ENCODE data around the gene TRIM10. TPM values are rescaled to one million over a fixed set of nuclear protein-coding genes. Genes with fewer than 3 reads are reported as not detected.
"Not testable (repeated sequence)": the region's sequence is repeated elsewhere in the genome, so short reads cannot be mapped to it uniquely, and the experiment has no call there.

Gene TRIM10
- total RNA-seq, 4 donors from 2014 or later: 0.76 to 1.6 (median 1.1) TPM

DNA sequence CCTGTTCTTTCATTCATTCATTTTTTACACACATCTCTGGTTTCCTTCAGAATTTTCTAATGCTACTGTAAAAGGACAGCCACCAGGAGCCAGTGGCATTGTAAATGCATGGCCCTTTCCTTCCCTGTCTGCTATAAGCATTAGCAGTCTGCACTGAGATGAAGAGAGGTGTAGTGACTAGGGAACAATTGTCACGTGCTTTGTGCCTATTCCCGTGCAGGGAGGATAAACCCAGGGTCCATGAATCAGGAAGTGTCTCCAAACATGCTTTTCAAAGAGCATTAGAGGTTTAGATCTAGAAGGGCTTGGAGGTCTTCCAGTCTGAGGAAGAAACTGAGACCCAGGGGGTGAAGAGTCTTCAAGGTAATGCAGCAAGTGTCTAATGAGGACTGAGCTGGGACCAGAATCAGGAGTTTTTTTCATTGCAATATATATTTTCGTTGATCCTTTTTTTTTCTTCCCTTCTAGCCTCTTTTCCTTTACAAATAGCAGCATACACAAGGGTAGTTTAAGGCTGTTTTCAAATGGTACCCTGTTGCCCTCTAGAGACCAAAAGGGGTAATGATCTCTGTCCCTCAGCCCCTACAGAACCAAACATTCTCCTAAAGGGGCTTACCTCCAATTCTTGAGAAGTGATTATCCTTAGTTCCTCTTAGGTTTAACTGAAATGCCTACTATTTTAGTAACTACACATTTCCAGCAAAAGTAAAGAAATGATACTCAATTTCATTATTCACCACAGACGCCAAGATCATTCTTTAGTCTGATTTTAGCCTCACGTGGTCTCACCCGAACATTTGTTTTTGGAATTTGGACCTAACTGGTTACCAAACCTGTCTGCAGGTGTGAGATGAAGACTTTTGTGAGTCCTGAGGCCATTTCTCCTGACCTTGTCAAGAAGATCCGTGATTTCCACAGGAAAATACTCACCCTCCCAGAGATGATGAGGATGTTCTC is 8.9 kb upstream of the TRIM10 start:
- Histone ChIP-seq H3K27ac (no peak overlapping the region), H3K9me3 (no peaks in the 10 kb centered on the region), H3K4me1 (peaks cover 11% of the 10 kb centered on the region), H3K36me3 (no peaks in the 10 kb centered on the region), H3K4me3 (no peak overlapping the region), H3K27me3 (peaks cover 66% of the 10 kb centered on the region)
- TF ChIP-seq, protein P1, sequence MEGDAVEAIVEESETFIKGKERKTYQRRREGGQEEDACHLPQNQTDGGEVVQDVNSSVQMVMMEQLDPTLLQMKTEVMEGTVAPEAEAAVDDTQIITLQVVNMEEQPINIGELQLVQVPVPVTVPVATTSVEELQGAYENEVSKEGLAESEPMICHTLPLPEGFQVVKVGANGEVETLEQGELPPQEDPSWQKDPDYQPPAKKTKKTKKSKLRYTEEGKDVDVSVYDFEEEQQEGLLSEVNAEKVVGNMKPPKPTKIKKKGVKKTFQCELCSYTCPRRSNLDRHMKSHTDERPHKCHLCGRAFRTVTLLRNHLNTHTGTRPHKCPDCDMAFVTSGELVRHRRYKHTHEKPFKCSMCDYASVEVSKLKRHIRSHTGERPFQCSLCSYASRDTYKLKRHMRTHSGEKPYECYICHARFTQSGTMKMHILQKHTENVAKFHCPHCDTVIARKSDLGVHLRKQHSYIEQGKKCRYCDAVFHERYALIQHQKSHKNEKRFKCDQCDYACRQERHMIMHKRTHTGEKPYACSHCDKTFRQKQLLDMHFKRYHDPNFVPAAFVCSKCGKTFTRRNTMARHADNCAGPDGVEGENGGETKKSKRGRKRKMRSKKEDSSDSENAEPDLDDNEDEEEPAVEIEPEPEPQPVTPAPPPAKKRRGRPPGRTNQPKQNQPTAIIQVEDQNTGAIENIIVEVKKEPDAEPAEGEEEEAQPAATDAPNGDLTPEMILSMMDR (IDR thresholded peaks at IDR 0.05): peak; percentile 44 to 66
- no peak for TF ChIP-seq POLR2AphosphoS5 (IDR thresholded peaks at IDR 0.05)
- no peak for DNase-seq (ENCODE audit: low spot score in 2 of 2)
- WGBS: 21% methylated on average over 7 of the region's 7 CpGs

GRCh38 chr6:30168741-30169140 is 7.7 kb upstream of the TRIM10 start:
- TF ChIP-seq, protein P1 (IDR thresholded peaks at IDR 0.05): no peak
- TF ChIP-seq POLR2AphosphoS5 (IDR thresholded peaks at IDR 0.05): no peak
- TF ChIP-seq POLR2A (IDR thresholded peaks at IDR 0.05): no peak
- TF ChIP-seq EP300 (IDR thresholded peaks at IDR 0.05): no peak
- H3K4me3 ChIP-seq: no peak overlapping the region
- WGBS: 74% methylated on average over 1 of the region's 1 CpG
- H3K36me3 ChIP-seq: no peaks in the 10 kb centered on the region
- no peaks in the 10 kb centered on the region for H3K9me3 ChIP-seq
- DNase-seq (ENCODE audit: low spot score in 2 of 2): no peak
- H3K27ac ChIP-seq: no peak overlapping the region
- H3K4me1 ChIP-seq: peaks cover 11% of the 10 kb centered on the region
- peaks cover 61% of the 10 kb centered on the region for H3K27me3 ChIP-seq

- Histone ChIP-seq H3K27ac (no peak overlapping the region), H3K9me3 (no peaks in the 10 kb centered on the region), H3K4me1 (peaks cover 7% of the 10 kb centered on the region), H3K27me3 (peaks cover 46% of the 10 kb centered on the region), H3K36me3 (no peaks in the 10 kb centered on the region), H3K4me3 (no peak overlapping the region)
- TF ChIP-seq, protein P1 (IDR thresholded peaks at IDR 0.05): no peak
- TF ChIP-seq POLR2AphosphoS5 (IDR thresholded peaks at IDR 0.05): no peak
- no peak for TF ChIP-seq EP300 (IDR thresholded peaks at IDR 0.05)
- TF ChIP-seq POLR2A (IDR thresholded peaks at IDR 0.05): no peak
- no peak for DNase-seq (ENCODE audit: low spot score in 2 of 2)
- WGBS: 74% methylated on average over 6 of the region's 6 CpGs
These were observed 6.1 kb upstream of the TRIM10 start for GRCh38 chr6:30167101-30167500.

- peaks cover 27% of the 10 kb centered on the region for H3K27me3 ChIP-seq
- DNase-seq (ENCODE audit: low spot score in 2 of 2): not testable (repeated sequence)
These were observed 4.2 kb upstream of the TRIM10 start for GRCh38 chr6:30165238-30165637.

GRCh38 chr6:30164714-30165113 is 3.7 kb upstream of the TRIM10 start:
- no peak for DNase-seq (ENCODE audit: low spot score in 2 of 2)
- TF ChIP-seq EP300 (IDR thresholded peaks at IDR 0.05): no peak
- no peak for TF ChIP-seq POLR2A (IDR thresholded peaks at IDR 0.05)
- TF ChIP-seq, protein P1 (IDR thresholded peaks at IDR 0.05): no peak
- TF ChIP-seq POLR2AphosphoS5 (IDR thresholded peaks at IDR 0.05): no peak
- H3K36me3 ChIP-seq: no peaks in the 10 kb centered on the region
- no peaks in the 10 kb centered on the region for H3K9me3 ChIP-seq
- H3K27ac ChIP-seq: no peak overlapping the region
- 87% methylated on average over 4 of the region's 4 CpGs for WGBS
- H3K27me3 ChIP-seq: peaks cover 23% of the 10 kb centered on the region
- H3K4me3 ChIP-seq: no peak overlapping the region
- no peaks in the 10 kb centered on the region for H3K4me1 ChIP-seq

More at GRCh38 chr6:30165238-30165637, 4.2 kb upstream of the TRIM10 start:
- H3K27ac ChIP-seq, H3K9me3 ChIP-seq, H3K4me1 ChIP-seq, H3K4me3 ChIP-seq, H3K36me3 ChIP-seq: not testable (repeated sequence)
- 90% methylated on average over 1 of the region's 1 CpG for WGBS

Measured in suprapubic skin (tissue), 4 donors.